ENCODE measurements around the gene WDR20.

The WDR20 gene

GRCh38 chr14:102219316-102219715 is 79.6 kb downstream of the WDR20 start:
- DNase-seq (ENCODE audit: low spot score): no peak

- DNase-seq (ENCODE audit: low spot score): no peak
Observed at GRCh38 chr14:102220031-102220430, 80.3 kb downstream of the WDR20 start.

DNA sequence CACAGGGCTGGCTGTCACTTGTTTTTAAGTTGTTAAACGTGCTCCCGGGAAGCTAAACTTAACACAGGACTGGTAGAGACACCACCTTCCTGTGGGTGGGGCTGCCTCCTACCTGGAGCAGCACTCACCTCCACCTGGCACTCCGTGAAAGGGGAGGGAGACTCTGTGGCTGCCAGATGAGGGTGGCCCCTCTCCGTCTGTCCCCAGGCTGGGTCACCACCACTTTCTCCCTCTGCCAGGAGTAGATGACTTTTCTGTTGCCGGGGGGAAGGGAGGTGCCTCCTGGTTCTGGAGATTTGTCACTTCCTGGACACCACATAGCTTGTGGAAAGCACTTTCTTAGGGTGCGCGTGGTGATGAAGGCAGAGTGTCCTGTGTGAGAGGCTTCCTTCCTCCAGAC is 81.3 kb downstream of the WDR20 start:
- DNase-seq (ENCODE audit: low spot score): no peak

- no peak for DNase-seq (ENCODE audit: low spot score)
Observed at GRCh38 chr14:102222009-102222575, 82.4 kb downstream of the WDR20 start.

DNA sequence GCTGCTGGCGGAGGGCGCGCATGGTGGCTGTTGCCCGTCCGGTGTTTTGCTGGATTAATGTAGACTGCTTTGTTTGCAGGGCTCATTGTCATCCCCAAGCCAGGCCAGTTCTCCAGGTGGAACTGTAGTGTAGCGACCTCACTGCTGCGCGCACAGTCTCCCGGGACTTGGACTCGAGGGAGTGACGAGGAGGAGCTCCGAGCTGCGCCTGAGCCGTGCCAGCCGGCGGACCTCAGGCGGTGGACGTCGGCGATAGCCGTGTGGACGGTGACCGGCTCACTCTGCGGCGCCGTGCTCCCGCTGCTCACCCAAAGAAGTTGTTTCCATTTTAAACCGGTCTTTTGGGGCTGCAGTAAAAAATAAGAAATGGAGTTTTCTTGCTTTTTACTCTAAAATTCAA is 83.1 kb downstream of the WDR20 start:
- no peak for DNase-seq (ENCODE audit: low spot score)

DNA sequence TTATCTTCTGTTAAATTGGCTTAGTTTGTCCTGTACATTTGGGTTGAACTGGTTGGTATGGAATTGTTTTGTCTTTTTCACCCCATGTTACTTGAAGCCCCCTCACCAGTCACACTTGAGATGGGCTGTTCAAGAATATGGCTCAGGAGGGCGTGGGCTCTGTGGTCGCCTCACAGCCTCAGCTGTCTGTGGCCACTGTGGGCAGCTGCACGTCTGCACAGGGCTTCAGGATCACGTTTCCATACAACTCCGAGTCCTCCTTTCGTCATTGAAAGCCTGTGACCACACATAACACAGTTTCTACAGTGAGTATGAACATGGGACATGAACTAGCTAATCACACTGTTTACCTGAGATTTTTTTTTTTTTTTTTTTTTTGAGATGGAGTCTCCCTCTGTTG is 84.0 kb downstream of the WDR20 start:
- DNase-seq (ENCODE audit: low spot score): no peak

GRCh38 chr14:102225386-102225785 is 85.7 kb downstream of the WDR20 start:
- no peak for DNase-seq (ENCODE audit: low spot score)

- DNase-seq (ENCODE audit: low spot score): no peak
Observed at GRCh38 chr14:102225936-102226335, 86.2 kb downstream of the WDR20 start.

DNA sequence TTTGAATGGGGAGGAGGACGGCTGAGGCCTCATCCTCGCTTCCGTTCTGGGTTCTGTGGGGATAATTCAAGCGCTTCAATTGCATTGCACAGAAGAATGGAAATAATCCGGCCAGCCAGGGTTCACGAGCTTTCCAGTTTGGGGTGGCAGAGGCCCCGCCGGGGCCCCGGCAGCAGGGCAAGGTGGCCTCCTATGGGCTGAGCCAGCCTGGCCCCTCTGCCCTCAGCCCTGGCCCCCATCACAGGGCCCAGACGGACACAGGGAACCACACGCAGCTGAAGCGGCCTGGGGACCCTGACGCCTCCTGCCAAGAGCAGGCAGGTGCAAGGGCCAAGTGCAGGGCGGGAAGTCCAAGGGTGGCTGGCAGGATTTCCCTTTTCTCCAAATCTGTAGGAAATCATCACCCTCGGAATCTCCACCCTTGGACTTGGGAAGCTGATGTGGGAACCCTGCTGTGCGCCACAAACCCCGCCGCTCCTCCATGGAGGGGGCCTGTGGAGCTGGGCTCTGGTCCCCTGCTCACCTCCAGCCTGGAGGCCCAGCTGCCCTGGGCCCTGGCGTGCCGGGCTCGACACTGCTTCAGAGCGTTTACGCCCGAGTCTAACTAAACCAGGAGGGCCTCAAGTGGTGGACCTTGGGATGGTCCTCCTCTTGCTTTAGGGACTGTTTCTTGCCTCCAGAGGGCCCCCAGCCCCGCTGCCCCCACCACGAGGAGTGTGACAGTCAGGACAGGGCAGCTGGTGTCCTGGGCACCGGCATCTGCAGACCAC is 86.8 kb downstream of the WDR20 start:
- DNase-seq (ENCODE audit: low spot score): no peak

DNA sequence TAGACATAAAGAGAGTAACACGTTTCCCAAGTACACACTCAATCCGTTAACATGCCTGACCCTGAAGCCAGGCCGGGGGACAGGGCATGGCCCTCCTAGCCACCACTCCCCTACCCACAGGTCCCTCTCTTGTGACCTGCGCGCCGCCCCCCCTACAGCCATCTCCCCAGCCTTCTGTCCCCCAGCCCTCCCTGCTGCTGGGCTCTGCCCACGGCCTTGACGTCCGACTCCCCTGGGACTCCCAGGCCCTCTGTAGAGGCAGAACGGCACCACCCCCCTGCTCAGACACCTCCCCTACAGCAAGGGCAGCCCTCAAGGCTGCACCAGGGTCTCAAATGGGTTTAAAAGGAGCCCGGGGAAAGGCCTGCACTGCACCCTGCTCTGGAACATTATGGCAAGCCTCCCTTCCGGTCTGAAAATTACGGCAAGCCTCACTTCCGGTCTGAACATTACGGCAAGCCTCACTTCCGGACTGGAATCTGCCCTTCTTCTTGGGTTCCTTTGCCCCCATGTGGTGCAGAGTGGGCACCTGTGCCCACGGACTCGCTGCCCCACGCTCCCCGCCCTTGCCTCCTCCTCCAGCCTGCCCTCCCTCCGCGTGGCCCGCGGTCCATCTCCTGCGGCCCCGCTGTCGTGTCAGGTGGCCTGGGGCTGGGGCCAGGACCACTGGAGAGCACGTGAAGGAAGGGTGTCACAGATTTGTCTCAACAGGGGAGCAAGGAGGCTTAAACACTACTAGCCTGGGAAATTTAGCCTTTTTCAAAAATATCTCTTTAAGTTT is 87.7 kb downstream of the WDR20 start:
- no peak for DNase-seq (ENCODE audit: low spot score)

GRCh38 chr14:102229071-102229738 is 89.5 kb downstream of the WDR20 start:
- DNase-seq (ENCODE audit: low spot score): no peak

- no peak for DNase-seq (ENCODE audit: low spot score)
Observed at GRCh38 chr14:102229739-102230092, 90.0 kb downstream of the WDR20 start.

DNA sequence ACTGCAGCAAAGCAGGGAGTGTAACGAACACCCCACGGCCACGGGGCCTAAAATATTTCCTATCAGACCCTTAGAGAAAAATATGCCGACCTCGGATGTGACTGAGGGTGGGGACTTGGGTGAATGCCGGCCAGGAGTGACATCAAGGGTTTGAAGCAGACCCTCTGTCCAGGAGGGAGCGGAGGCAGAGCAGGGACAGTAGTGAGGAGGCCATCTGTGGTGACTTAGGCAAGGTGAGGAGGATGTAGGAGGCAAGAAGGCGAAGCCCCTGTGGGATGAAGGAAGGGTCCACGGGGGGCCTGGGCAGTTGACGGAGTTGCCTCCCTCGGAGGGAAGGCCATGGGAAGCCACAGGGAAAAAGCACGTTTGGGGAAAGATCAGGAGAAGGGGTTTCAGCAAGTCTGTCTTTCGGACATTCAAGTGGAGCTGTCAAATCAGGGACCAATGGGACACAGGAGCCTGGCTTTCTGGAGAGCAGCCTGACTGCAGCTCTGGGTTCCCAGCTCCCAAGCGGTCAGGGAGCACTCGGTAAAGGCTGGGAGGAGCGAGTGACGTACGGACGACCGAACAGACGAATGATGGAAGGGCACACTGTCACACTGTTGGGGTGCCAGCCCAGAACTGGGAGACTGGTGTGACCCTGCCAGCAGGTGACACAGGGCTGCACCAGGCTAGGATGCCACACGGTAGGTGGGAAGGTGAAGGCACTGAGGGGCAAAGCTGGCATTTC is 90.9 kb downstream of the WDR20 start:
- DNase-seq (ENCODE audit: low spot score): no peak

DNA sequence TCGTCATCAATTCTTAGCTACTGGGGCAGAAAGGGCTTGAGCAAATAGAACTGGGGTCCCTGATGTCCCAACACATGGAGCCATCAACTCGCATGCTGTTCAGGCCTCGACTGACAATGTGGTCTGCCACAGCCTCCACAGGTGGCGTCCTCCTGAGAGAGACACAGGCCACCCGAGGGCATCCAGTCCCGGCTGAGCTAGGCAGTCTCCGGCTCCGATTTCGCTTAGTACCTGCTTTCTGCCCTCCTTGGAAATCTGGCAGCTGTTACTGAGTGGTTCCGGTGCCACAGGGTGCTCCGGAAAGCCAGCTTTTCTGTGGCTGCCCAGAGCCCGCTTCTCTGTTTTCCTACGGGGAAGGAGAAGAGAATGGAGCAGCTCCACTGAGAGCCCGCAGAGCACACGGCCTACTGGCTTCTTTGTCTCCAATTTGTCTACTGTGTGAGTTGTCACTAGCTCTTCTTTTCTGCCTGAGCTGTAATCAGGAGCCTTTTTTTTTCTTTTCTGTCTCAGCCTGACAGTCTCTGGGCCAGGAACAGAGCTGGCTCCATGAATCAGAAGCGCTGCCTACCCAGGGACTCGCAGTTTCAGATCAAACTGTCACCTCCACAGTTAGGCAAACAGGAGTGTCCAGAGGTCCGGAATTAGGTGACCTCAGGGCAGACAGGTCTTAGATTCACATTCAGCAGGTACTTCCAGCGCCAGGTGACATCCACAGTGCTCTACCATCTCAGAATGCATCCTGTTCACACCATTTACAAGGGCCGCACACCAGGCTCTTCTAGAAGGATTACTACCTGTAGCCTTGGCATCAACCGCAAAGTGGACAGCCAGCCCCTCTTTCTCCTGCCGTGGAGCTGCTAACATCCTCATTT is 92.0 kb downstream of the WDR20 start:
- no peak for DNase-seq (ENCODE audit: low spot score)

GRCh38 chr14:102232348-102232625 is 92.6 kb downstream of the WDR20 start:
- no peak for DNase-seq (ENCODE audit: low spot score)

DNA sequence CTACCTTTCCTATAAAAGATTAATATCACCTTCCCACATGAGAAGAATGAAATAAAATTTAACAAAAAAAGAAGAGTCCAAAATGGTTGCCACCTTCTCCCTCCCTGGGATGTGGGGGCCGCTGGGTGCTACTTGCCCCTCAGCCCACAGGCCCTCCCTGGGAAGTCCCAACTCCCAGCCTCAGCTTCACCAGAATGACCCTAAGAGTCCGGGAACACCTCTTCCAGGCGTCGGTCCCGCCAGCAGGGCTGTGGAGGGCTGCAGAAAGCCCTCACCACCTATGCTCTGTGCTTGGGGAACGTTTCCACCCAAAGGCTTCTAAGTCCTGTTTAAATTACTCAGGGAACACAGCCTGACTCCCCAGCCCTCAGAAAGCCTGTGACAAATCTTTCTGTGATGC is 93.4 kb downstream of the WDR20 start:
- DNase-seq (ENCODE audit: low spot score): no peak

GRCh38 chr14:102234331-102235264 is 94.9 kb downstream of the WDR20 start:
- DNase-seq (ENCODE audit: low spot score): no peak

DNA sequence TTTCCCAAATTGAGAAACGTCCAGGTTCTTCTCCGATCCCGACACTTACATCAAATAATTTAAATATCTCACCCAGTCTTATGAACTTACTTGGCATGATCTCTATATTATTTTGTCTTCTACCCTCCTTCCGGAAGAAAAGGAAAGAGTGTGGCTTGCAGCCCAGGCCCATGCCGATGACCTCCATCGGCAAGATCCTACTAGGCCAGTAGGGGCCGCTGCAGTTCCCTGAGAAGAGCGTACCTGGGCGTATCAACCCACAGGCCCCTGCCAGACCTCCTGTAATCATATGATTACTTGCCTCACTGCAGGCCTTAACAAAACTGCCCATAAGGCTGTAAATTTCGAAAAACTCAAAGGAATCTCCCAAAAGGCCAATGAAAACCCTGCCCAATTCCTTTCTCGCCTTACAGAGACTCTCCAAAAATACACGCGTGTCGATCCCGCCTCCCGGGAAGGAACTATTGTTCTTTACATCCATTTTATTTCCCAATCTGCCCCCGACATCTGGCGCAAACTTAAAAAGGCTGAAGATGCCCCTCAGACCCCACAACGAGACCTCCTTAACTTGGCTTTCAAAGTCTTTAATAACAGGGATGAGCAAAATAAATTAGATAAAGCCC is 95.7 kb downstream of the WDR20 start:
- peak; percentile 81 for DNase-seq (ENCODE audit: low spot score)

GRCh38 chr14:102236026-102236425 is 96.3 kb downstream of the WDR20 start:
- DNase-seq (ENCODE audit: low spot score): no peak

GRCh38 chr14:102238131-102238530 is 98.4 kb downstream of the WDR20 start:
- DNase-seq (ENCODE audit: low spot score): no peak

All from hematopoietic multipotent progenitor cell treated with erythropoietin and hydrocortisone succinate and interleukin-3 and kit ligand, for 17 days (in vitro differentiated cells).